Activated T-cell treated with anti-CD3 and anti-CD28 coated beads, Interleukin-2, amount 50 U/mL, for 4 hours (primary cell): ENCODE data around the gene TMEM135. TPM values are rescaled to one million over a fixed set of nuclear protein-coding genes. Genes with fewer than 3 reads are reported as not detected.
A peak's percentile ranks its signal among the peaks of the same experiment; 100 is the strongest.
"Not testable (repeated sequence)": the region's sequence is repeated elsewhere in the genome, so short reads cannot be mapped to it uniquely, and the experiment has no call there.

ENCODE experiments used
- ATAC-seq, 2 donors: fragments of 200-7000 bp; cut with Tn5 transposase; one replicate each; pipeline ENCODE4 v1.10.0; 2021
- DNase-seq: peaks from one replicate; pipeline ENCODE4 v3.0.0-alpha.2; 2020
- H3K27me3 Mint-ChIP-seq: one replicate; pipeline ENCODE4 v1.8.0; 2021; ENCODE audit warnings: low read depth, mixed read lengths
- H3K36me3 Mint-ChIP-seq: one replicate; pipeline ENCODE4 v1.8.0; 2022; ENCODE audit warnings: mixed read lengths; ENCODE audit not compliant: insufficient read depth
- H3K4me1 Mint-ChIP-seq: one replicate; pipeline ENCODE4 v1.8.0; 2021; ENCODE audit warnings: low read depth, mixed read lengths
- H3K4me3 Mint-ChIP-seq: one replicate; pipeline ENCODE4 v1.8.0; 2021; ENCODE audit warnings: mild to moderate bottlenecking, moderate library complexity, mixed read lengths
- H3K9me3 Mint-ChIP-seq: one replicate; pipeline ENCODE4 v1.8.0; 2021; ENCODE audit warnings: mixed read lengths
- total RNA-seq, 3 donors: library from RNA; stranded (reverse); gene quantifications; one replicate each; pipeline ENCODE4 v1.2.1, GENCODE V29; 2021

TMEM135 gene
- total RNA-seq, 3 donors from 2014 or later, result 9.6 to 17.9 (median 11.7) TPM

DNA sequence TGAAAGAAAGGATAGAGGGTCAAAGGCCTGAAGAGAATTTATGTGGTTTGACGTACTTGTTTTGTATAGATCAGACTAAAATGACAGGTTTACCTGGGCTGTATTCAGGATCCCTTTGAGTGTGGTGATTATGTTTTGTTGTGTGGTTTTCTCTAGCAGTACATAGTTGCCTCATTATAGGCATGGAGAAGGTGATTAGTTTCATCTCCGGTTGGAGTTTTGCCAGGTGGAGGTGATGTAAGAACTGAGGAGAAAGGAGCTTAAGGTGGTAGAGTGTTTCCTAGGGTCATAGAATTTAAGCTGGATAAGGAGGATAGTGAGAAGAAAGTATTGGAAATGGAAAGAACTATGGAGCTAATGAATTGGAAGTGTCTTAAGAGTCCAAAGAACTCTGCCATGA, 229.0 kb downstream of the TMEM135 start:
- DNase-seq (no peak), ATAC-seq (no peak)
- Mint-ChIP-seq H3K27me3 (no peaks in the 10 kb centered on the region), H3K4me1 (no peaks in the 10 kb centered on the region), H3K9me3 (no peaks in the 10 kb centered on the region), H3K4me3 (no peak overlapping the region), H3K36me3 (peaks cover 8% of the 10 kb centered on the region)

DNA sequence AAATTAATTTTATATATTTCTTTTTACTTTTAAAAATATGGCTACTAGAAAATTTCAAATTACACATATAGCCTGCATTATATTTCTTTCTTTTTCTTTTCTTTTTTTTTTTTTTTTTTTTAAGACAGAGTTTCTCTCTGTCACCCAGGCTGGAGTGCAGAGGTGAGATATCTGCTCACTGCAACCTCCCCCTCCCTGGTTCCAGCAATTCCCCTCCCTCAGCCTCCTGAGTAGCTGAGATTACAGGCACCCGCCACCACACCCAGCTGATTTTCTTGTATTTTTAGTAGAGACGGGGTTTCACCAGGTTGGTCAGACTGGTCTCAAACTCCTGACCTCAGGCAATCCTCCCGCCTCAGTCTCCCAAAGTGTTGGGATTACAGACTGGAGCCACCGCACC, 234.2 kb downstream of the TMEM135 start:
- not testable (repeated sequence) for H3K9me3 Mint-ChIP-seq, H3K36me3 Mint-ChIP-seq, DNase-seq, H3K4me3 Mint-ChIP-seq, H3K27me3 Mint-ChIP-seq, H3K4me1 Mint-ChIP-seq, ATAC-seq

DNA sequence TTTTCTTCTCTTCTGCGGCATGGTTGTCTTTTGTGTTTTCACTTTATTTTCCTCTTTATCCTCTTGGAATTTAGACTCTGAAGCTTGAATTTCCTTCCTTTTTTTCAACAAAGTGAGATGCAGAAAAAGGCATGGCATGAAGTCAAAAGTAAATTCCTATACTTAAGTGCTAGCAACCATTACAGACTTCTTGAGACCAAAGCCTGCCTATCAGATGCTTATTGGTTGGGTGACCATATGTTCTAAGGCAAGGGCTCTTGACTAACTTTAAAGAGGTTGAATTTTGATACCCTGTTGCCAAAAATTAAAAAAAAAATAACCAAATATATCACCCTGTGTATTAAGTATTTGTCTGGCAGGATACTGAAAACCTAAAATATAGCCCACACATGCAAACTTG, 237.4 kb downstream of the TMEM135 start:
- Mint-ChIP-seq H3K9me3 (no peaks in the 10 kb centered on the region), H3K4me1 (no peaks in the 10 kb centered on the region), H3K4me3 (no peak overlapping the region), H3K27me3 (no peaks in the 10 kb centered on the region), H3K36me3 (no peaks in the 10 kb centered on the region)
- ATAC-seq, result no peak
- DNase-seq, result no peak

DNA sequence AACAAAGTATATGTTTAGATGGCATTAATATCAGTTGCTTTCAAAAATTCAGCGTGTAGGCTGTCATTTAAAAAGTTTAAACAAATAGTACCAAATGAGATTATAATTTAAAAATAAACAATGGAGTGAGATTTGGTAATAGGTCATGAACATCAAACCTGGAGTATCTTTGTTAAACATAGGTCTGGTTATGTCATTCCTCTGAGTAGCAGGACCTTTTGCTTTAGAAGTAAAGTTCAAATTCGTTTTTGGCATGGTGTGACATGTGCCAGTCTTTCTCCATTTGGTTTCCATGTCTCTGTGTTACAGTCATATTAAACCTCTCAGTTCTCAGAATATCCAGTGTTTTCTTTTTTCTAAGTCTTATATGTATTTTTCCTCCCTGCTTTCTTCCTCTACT, 242.4 kb downstream of the TMEM135 start:
- Mint-ChIP-seq H3K4me1 (no peaks in the 10 kb centered on the region), H3K36me3 (no peaks in the 10 kb centered on the region), H3K27me3 (no peaks in the 10 kb centered on the region), H3K9me3 (no peaks in the 10 kb centered on the region), H3K4me3 (no peak overlapping the region)
- ATAC-seq (no peak), DNase-seq (no peak)

DNA sequence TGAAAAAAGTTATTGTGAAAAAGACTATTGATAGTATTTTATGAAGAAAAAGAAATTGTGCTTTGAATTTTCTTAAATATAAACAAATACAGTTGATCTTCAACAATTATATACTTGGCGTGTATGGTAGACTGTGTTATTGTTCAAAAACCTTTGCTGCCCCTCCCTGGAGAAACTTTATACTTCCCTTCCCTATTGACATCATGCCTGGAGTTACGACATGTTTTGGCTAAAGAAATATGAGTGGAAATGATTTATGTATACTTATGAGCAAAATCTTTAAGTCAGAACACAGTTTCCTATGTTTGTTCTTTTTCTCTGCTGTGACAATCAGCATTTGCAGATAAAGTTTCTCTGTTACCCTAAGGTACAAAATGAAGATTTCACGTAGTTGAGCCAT, 243.8 kb downstream of the TMEM135 start:
- no peaks in the 10 kb centered on the region for H3K9me3 Mint-ChIP-seq
- H3K4me1 Mint-ChIP-seq, result no peaks in the 10 kb centered on the region
- H3K36me3 Mint-ChIP-seq, result no peaks in the 10 kb centered on the region
- ATAC-seq (no peak), DNase-seq (no peak)
- no peaks in the 10 kb centered on the region for H3K27me3 Mint-ChIP-seq
- H3K4me3 Mint-ChIP-seq, result no peak overlapping the region

DNA sequence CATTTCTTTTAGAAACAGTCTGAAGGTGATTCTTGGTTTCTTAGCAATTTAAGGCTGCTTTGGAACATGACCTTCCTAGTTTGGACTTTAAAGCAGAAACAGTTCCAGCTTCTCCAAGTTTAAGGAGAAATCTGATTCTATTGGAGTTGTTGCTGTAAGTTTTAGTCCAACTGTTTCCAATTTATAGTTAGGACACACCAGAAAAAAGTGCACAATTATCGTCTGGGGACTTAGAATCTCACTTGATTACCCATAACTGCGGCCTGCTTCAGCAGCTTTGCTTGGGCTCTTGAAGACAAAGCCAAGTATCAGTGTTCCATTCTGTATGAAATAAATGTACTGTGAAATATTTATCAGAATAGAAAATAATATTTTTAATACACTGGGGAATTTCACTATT, 246.6 kb downstream of the TMEM135 start:
- H3K9me3 Mint-ChIP-seq, result no peaks in the 10 kb centered on the region
- H3K36me3 Mint-ChIP-seq, result no peaks in the 10 kb centered on the region
- no peaks in the 10 kb centered on the region for H3K27me3 Mint-ChIP-seq
- no peaks in the 10 kb centered on the region for H3K4me1 Mint-ChIP-seq
- H3K4me3 Mint-ChIP-seq, result no peak overlapping the region
- DNase-seq, result no peak
- ATAC-seq, result no peak

DNA sequence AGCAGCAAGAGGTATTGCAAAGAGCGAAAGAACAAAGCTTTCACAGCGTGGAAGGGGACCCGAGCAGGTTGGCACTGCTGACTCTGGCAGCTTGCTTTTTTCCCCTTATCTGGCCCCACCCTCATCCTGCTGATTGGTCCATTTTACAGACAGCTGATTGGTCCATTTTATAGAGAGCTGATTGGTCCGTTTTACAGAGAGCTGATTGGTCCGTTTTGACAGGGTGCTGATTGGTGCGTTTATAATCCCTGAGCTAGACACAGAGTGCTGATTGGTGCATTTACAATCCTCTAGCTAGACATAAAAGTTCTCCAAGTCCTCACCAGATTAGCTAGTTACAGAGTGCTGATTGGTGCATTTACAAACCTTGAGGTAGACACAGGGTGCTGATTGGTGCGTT, 247.9 kb downstream of the TMEM135 start:
- H3K4me3 Mint-ChIP-seq, H3K36me3 Mint-ChIP-seq, H3K4me1 Mint-ChIP-seq, H3K27me3 Mint-ChIP-seq, H3K9me3 Mint-ChIP-seq, DNase-seq, ATAC-seq: not testable (repeated sequence)

DNA sequence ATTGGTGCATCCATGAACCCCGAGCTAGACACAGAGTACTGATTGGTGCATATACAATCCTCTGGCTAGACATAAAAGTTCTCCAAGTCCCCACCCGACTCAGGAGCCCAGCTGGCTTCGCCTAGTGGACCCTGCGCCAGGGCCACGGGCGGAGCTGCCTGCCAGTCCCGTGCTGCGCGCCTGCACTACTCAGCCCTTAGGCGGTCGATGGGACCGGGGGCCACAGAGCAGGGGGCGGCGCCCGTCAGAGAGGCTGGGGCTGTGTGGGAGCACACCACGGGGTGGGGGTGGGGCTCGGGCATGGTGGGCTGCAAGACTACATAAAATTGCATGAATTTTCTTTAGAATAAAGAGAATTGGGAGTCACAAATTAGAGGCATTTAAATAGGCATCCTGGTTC, 248.6 kb downstream of the TMEM135 start:
- H3K9me3 Mint-ChIP-seq, result no peaks in the 10 kb centered on the region
- H3K4me3 Mint-ChIP-seq, result no peak overlapping the region
- DNase-seq, result no peak
- H3K4me1 Mint-ChIP-seq, result no peaks in the 10 kb centered on the region
- H3K27me3 Mint-ChIP-seq, result no peaks in the 10 kb centered on the region
- H3K36me3 Mint-ChIP-seq, result no peaks in the 10 kb centered on the region
- no peak for ATAC-seq

DNA sequence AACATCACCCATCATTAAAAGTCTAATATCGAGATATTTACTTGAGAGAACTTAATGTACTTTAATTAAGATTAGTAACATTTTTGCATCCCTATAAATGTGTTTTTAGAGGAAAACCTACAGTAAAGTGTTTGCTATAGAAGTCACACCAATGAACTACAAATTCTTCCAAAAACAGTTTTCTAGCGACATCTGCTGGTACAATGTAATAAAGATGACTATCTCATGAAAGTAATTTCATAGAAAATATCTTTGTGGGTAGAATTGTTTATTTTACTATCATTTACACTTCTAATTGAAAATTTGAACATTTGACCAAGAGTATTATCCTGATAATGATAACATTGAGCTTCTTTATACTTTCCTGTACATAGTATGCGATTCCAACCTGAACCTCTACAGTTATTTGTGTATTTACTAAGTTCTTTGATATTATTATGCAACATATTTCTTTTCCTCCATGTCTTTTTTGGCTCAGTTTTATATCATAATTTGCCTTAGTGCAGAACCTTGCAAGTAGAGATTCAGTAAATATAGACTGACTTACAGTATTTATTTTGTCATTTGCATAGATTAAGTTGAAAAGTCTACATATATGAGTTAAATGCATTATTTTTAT, 252.7 kb downstream of the TMEM135 start:
- H3K4me1 Mint-ChIP-seq, result no peaks in the 10 kb centered on the region
- no peak for DNase-seq
- no peak for ATAC-seq
- no peaks in the 10 kb centered on the region for H3K27me3 Mint-ChIP-seq
- H3K4me3 Mint-ChIP-seq, result no peak overlapping the region
- H3K9me3 Mint-ChIP-seq, result no peaks in the 10 kb centered on the region
- H3K36me3 Mint-ChIP-seq, result no peaks in the 10 kb centered on the region

DNA sequence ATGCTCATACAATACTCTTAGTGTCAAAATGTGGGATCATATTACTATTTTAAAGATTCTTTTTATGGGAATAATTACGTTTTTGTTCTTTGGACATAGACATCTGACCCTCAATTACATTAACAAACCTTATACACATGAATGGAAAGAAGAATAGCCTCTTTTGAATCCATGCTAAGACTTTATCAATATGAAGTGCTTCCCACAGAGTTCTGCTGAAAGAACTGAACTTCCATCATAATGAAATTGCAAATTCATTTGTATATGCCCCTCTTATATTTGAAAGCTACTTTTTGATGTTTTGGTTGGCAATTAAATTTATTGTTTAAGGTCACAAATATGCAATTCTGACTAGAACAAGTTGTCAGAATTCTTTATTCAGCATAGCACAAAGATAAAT, 254.9 kb downstream of the TMEM135 start:
- Mint-ChIP-seq H3K27me3 (no peaks in the 10 kb centered on the region), H3K9me3 (no peaks in the 10 kb centered on the region), H3K36me3 (peaks cover 2% of the 10 kb centered on the region), H3K4me3 (no peak overlapping the region), H3K4me1 (no peaks in the 10 kb centered on the region)
- ATAC-seq (no peak), DNase-seq (no peak)

DNA sequence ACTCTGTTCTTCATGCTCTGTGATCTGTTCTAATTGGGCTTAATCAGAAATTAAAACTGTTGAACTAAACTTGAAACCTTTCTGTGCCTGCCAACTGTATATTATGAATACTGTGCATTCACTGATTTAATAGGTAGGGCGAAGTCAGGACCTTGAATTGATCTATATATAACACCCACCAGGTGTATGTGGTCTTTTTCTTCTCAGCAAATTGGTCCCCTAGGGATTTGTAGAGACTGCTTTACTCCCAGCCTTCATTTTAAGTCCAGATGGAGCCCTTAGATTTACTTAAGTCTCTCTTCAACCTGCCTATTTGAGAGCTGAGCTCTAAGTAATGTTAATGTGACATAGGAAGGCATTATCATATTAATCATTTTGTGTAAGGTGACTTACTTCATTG, 257.5 kb downstream of the TMEM135 start:
- H3K27me3 Mint-ChIP-seq, result no peaks in the 10 kb centered on the region
- no peaks in the 10 kb centered on the region for H3K9me3 Mint-ChIP-seq
- no peak for ATAC-seq
- H3K36me3 Mint-ChIP-seq, result peaks cover 4% of the 10 kb centered on the region
- H3K4me1 Mint-ChIP-seq, result peaks cover 3% of the 10 kb centered on the region
- no peak overlapping the region for H3K4me3 Mint-ChIP-seq
- DNase-seq, result no peak

DNA sequence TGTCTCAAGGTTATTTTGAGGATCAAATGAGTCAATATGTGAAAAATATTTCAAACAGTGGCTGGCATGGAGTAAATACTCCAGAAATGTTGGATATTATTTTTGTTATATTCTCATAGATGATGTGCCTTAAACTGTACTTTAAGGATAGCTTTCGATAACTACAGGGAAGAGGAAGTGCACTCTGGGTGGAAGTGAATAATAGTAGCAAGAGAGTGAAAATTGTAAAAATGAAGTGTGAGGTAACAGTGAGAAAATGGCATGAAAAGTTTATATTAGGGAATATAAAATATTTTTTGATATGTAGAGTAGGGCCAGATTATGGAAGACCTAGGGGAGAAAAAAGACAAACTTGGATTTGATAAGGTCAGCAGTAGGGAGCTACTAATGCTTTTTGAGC, 258.9 kb downstream of the TMEM135 start:
- no peaks in the 10 kb centered on the region for H3K9me3 Mint-ChIP-seq

DNA sequence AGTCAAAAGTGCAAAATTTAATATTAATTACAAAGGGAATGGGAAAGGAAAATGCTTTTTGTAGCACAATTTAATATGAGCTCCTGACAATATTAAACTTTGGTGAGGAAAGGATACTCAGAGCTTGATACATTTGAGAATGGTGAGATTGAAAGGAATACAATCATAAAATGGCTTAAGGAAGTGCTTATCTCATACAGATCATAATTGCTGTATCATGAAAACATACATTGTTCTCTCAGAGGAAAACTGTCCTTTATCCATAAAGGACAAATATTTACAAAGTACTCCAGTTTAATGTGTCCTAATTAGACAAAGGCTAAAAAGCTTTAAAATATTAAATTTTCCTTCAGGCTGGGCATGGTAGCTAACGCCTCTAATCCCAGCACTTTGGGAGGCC, 260.4 kb downstream of the TMEM135 start:
- H3K9me3 Mint-ChIP-seq, result no peaks in the 10 kb centered on the region
- H3K4me3 Mint-ChIP-seq, result no peak overlapping the region
- DNase-seq (no peak), ATAC-seq (no peak)
- no peaks in the 10 kb centered on the region for H3K27me3 Mint-ChIP-seq
- peaks cover 3% of the 10 kb centered on the region for H3K4me1 Mint-ChIP-seq
- peaks cover 6% of the 10 kb centered on the region for H3K36me3 Mint-ChIP-seq

More for the DNA sequence above, 258.9 kb downstream of the TMEM135 start:
- Mint-ChIP-seq H3K4me3 (no peak overlapping the region), H3K27me3 (no peaks in the 10 kb centered on the region), H3K36me3 (peaks cover 4% of the 10 kb centered on the region), H3K4me1 (peaks cover 3% of the 10 kb centered on the region)
- DNase-seq (no peak), ATAC-seq (no peak)

DNA sequence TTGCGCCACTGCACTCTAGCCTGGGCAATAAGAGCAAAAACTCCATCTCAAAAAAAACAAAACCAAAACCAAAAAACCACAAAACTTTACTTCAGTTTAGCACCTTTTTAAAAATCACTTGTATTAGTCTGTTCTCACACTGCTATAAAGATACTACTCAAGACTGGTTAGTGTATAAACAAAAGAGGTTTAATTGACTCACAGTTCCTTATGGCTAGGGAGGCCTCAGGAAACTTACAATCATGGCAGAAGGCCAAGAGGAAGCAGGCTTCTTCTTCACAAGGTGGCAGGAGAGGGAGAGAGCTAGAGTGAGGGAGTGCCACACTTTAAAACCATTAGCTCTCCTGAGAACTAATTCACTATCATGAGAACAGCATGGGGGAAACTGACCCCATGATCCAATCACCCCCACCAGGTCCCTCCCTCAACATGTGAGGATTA, 261.3 kb downstream of the TMEM135 start:
- DNase-seq (no peak), ATAC-seq (no peak)
- peaks cover 6% of the 10 kb centered on the region for H3K36me3 Mint-ChIP-seq
- H3K4me3 Mint-ChIP-seq, result no peak overlapping the region
- H3K4me1 Mint-ChIP-seq, result peaks cover 3% of the 10 kb centered on the region
- no peaks in the 10 kb centered on the region for H3K9me3 Mint-ChIP-seq
- no peaks in the 10 kb centered on the region for H3K27me3 Mint-ChIP-seq

DNA sequence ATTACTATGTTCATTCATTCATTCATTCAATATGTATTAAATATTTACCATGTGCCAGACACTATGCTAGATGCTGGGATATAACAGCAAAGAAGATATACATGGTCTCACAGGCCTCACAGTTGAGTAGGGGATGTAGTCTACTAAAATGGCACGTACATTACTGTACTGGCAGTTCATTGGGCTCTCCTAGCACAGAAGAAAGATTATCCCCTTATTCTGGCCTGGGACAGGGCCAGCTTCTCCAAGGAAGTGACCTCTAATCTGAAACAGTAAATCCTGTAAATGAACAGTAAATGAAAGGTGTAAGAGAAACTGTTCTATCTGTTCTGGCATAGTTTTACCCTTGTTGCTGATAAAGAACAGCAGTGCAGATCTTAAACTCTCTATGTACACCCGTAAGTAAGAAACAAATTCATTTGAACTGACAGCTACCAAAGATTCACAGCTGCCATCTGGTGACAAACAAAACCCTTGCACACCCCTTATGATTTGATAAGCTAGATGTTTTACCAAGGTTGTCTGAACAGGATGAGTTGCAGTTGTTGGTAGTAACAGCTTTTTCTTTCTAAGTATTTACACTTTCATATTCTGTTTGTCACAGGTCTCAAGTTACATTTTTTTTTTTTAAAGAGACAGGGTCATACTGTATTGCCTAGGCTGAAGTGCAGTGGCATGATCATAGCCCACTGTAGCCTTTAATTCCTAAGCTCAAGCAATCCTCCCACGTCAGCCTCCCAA, 263.1 kb downstream of the TMEM135 start:
- ATAC-seq (peak in 1 of 2 donors; percentile 38), DNase-seq (no peak)
- peaks cover 3% of the 10 kb centered on the region for H3K4me1 Mint-ChIP-seq
- H3K4me3 Mint-ChIP-seq, result no peak overlapping the region
- peaks cover 9% of the 10 kb centered on the region for H3K36me3 Mint-ChIP-seq
- no peaks in the 10 kb centered on the region for H3K9me3 Mint-ChIP-seq
- no peaks in the 10 kb centered on the region for H3K27me3 Mint-ChIP-seq
